Retinal pigment epithelial cell (primary cell): ENCODE data around the gene KCND3.

Experiments used
- DNase-seq: peaks from one replicate; pipeline ENCODE4 v3.0.0-alpha.2; 2010; ENCODE audit warnings: low read depth
- H3K4me3 ChIP-seq: 2 replicates; pipeline ENCODE4 v1.5.1; 2011; ENCODE audit warnings: mild to moderate bottlenecking, low read length, control low read depth, moderate library complexity
- TF ChIP-seq, protein P1 (sequence below): conservative IDR thresholded peaks from 2 replicates; pipeline ENCODE4 v1.5.1; 2011; ENCODE audit warnings: low read depth, low read length, control low read depth, inconsistent platforms

KCND3 gene

DNA sequence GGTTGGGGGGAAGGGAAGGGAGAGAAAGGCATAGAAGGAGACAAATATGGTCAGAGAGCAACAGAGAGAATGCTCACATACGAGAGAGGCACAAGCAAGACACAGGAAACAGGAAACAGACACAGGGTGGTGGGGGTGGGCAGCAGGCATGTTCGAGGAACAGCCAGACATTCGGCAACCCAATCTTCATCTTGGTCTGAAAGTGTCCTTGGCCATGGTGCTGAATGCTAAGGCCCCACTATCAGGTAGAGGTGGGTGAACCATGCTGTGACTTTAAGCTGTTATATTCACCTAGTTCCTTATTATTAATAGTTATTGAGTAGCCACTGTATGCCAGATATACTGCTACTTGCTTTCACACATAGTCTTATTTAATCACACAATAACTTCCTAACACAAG lies 124.6 kb downstream of the KCND3 start:
- TF ChIP-seq, protein P1, sequence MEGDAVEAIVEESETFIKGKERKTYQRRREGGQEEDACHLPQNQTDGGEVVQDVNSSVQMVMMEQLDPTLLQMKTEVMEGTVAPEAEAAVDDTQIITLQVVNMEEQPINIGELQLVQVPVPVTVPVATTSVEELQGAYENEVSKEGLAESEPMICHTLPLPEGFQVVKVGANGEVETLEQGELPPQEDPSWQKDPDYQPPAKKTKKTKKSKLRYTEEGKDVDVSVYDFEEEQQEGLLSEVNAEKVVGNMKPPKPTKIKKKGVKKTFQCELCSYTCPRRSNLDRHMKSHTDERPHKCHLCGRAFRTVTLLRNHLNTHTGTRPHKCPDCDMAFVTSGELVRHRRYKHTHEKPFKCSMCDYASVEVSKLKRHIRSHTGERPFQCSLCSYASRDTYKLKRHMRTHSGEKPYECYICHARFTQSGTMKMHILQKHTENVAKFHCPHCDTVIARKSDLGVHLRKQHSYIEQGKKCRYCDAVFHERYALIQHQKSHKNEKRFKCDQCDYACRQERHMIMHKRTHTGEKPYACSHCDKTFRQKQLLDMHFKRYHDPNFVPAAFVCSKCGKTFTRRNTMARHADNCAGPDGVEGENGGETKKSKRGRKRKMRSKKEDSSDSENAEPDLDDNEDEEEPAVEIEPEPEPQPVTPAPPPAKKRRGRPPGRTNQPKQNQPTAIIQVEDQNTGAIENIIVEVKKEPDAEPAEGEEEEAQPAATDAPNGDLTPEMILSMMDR = no peak
- H3K4me3 ChIP-seq = no peak overlapping the region
- no peak for DNase-seq

DNA sequence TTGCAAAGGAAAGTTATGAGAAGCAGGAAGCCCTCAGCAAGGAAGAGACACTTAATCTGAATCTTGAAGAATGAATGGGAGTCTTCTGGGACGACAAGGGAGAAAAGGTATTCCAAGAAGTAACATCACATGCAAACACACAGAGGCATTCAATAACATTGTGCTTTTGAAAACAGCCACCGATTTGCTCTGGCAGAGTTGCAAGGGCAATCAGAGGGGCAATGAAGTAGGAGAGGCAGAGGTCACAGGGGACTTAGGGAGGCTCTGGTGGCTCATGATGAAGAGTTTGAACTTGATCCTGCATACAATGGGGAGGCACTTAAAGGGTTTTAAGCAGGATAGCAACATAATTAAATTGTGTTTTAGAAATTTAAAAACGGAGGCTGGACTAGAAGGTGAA lies 126.1 kb downstream of the KCND3 start:
- TF ChIP-seq, protein P1 = no peak
- no peak overlapping the region for H3K4me3 ChIP-seq
- no peak for DNase-seq

DNA sequence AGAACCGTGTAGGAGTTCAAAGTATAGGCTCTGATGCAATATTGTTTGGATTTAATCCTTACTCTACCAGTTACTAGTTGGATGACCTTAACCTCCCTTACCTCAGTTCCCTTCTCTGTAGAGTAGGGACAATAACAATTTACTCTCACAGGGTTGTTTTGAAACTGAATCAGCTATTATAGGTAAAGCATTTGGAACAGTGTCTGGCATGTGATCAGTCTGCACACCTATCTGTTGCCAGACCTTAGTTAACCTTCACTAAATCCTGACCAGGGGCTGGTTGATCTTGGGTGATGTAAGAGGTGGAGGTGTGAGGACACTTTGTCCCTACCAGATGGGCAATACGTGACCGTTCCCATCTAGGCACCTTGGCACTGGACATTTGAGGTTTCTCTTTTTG lies 126.9 kb downstream of the KCND3 start:
- TF ChIP-seq, protein P1 = no peak
- no peak for DNase-seq
- no peak overlapping the region for H3K4me3 ChIP-seq

DNA sequence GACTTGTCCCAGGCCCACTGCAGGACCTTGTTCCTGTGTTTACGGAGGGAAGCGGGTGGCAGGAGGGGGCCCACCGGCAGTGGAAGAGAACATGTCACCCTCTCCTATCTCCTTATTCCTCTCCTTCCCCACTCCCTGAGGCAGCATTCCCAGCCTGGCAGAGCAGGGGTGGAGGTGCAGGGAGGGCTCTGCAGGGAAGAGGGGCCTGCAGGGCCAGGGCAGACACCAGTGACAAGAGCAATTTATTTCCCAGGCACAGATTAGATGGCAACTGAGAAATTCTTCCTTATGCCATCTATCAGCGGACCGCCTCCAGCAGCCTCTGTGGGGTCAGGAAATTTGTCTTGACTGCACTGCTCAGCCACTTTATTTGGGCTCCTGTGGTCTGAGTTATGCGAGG lies 127.9 kb downstream of the KCND3 start:
- DNase-seq = no peak
- TF ChIP-seq, protein P1 = no peak
- no peak overlapping the region for H3K4me3 ChIP-seq

DNA sequence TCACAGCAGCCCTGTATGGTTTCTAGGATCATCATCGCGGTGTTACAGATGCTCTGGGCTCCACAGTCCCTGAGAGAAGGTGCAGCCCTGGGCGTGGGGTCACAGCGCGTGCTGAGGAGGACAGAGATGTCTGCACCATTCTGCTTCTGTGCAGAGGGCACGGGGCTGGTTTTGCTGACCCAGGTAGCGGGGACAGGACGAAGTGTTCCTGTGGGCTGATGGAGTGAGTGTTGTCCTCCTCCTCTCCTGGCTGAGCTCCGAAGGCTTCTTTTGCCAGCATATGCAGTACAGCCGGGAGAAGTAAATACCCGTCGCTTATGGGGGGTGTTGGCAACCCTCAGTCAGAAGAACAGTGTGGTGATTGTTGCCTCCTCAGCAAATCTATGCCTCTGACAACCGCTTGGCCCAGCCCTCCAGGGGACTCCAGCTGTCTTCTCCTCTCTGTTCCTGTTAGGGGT lies 132.2 kb downstream of the KCND3 start:
- TF ChIP-seq, protein P1 = no peak
- no peak for DNase-seq
- no peak overlapping the region for H3K4me3 ChIP-seq

DNA sequence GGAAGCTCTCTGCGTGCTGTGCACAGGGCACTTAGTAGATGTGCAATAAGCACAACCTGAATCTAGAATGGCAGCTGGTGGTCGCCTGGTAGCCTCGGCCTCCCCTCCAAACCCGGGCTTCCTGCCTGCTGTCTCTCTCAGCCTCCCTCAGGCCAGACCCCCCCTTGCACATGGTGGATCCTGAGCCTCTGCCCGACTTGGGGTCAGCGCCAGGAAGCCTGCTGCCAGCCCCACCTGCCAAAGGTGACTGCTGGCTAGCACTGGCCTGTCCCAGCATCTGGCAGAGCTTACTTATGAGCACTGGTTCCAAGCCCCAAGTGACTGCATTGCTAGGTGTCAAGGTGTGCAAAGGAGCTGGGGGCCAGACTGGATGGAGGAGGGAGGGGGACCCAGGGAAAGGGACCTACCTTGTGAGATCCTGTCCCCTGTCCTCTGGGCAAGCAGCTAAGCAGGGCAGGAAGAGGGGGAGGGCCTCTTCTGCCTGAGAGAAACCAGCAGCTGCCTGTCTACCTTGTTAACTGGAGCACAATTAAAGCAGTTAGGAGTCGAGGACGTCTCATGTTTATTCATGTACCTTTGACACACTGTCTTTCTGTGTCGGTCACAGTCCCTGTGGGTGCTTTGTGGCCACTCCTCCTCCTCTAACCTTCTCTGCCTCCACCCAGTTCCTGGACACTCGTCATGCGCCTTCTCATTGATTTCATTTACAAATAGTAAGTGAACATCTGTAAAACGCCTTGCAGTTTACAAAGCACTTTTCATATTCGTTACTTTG lies 132.9 kb downstream of the KCND3 start:
- TF ChIP-seq, protein P1 = no peak
- H3K4me3 ChIP-seq = no peak overlapping the region
- DNase-seq = no peak

DNA sequence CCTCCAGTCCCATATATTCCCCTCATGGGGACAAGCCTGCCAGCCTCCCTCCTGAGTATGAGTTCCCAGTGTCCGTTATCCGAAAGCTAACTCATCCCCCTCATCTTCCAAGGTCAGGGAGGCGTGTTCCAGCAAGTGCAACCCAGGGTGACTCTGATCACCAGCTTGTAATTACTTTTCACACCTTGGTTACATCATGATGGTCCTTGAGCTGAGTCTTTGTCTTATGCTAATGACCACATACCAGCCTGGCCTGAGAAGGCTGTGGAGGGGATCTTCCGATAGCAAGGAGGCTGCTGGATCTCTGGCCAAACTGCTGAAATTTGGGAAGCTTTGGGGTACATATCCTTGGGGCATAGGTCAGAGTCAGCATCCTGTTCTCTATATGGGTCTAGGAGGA lies 134.2 kb downstream of the KCND3 start:
- no peak for DNase-seq
- no peak overlapping the region for H3K4me3 ChIP-seq
- TF ChIP-seq, protein P1 = no peak
